Measurements from ENCODE around the gene MAGOH. TPM values are rescaled to one million over a fixed set of nuclear protein-coding genes. Genes with fewer than 3 reads are reported as not detected.

Gene MAGOH
- total RNA-seq, 2 donors from 2014 or later, result 21.9 to 22.1 TPM

- H3K4me1 ChIP-seq, result peaks cover 0 to 8% of the 10 kb centered on the region in 2 donors
- H3K27me3 ChIP-seq, result no peaks in the 10 kb centered on the region
- H3K27ac ChIP-seq, result no peak overlapping the region
- TF ChIP-seq CTCF (IDR thresholded peaks at IDR 0.05), result no peak
- no peaks in the 10 kb centered on the region for H3K36me3 ChIP-seq
- H3K9me3 ChIP-seq, result no peaks in the 10 kb centered on the region
- no peak for DNase-seq (ENCODE audit: low spot score)
- no peak overlapping the region for H3K4me3 ChIP-seq
Measured at GRCh38 chr1:53281133-53281532, 42.8 kb upstream of the MAGOH start.

- Histone ChIP-seq H3K9me3 (no peaks in the 10 kb centered on the region), H3K4me3 (no peak overlapping the region), H3K27me3 (no peaks in the 10 kb centered on the region), H3K4me1 (peaks cover 0 to 2% of the 10 kb centered on the region in 2 donors), H3K36me3 (no peaks in the 10 kb centered on the region), H3K27ac (no peak overlapping the region)
- no peak for DNase-seq (ENCODE audit: low spot score)
- no peak for TF ChIP-seq CTCF (IDR thresholded peaks at IDR 0.05)
Measured at GRCh38 chr1:53280496-53280895, 42.2 kb upstream of the MAGOH start.

GRCh38 chr1:53279296-53280200, 41.2 kb upstream of the MAGOH start:
- no peaks in the 10 kb centered on the region for H3K4me1 ChIP-seq
- no peak overlapping the region for H3K27ac ChIP-seq
- H3K9me3 ChIP-seq, result no peaks in the 10 kb centered on the region
- no peak for DNase-seq (ENCODE audit: low spot score)
- no peaks in the 10 kb centered on the region for H3K36me3 ChIP-seq
- no peak overlapping the region for H3K4me3 ChIP-seq
- no peak for TF ChIP-seq CTCF (IDR thresholded peaks at IDR 0.05)
- no peaks in the 10 kb centered on the region for H3K27me3 ChIP-seq

GRCh38 chr1:53278298-53278725, 40.0 kb upstream of the MAGOH start:
- H3K27ac ChIP-seq, result no peak overlapping the region
- H3K4me1 ChIP-seq, result no peaks in the 10 kb centered on the region
- no peaks in the 10 kb centered on the region for H3K36me3 ChIP-seq
- H3K4me3 ChIP-seq, result no peak overlapping the region
- peak; percentile 62 for DNase-seq (ENCODE audit: low spot score)
- peak; percentile 86 to 93 for TF ChIP-seq CTCF (IDR thresholded peaks at IDR 0.05)
- H3K27me3 ChIP-seq, result no peaks in the 10 kb centered on the region
- H3K9me3 ChIP-seq, result no peaks in the 10 kb centered on the region

GRCh38 chr1:53277326-53277725, 39.0 kb upstream of the MAGOH start:
- Histone ChIP-seq H3K9me3 (no peaks in the 10 kb centered on the region), H3K27ac (no peak overlapping the region), H3K36me3 (no peaks in the 10 kb centered on the region), H3K4me3 (no peak overlapping the region), H3K27me3 (no peaks in the 10 kb centered on the region), H3K4me1 (no peaks in the 10 kb centered on the region)
- DNase-seq (ENCODE audit: low spot score), result no peak
- TF ChIP-seq CTCF (IDR thresholded peaks at IDR 0.05), result no peak

Measured in right atrium auricular region (tissue), 2 donors.